A549 (cell line): ENCODE data around the gene LCN15. TPM values are rescaled to one million over a fixed set of nuclear protein-coding genes. Genes with fewer than 3 reads are reported as not detected.

Experiments
- ATAC-seq, 2 experiments: fragments of 200-7000 bp in 1 of 2; fragments of >200 bp in 1 of 2; cut with Nextera tagmentation in 1 of 2; cut with Tn5 transposase in 1 of 2; 3 replicates each; pipeline versions ENCODE4 v1.8.0 to v1.9.1; 2018 to 2020; ENCODE audit warnings: mild to moderate bottlenecking in 1 of 2, moderate library complexity in 1 of 2
- CTCF ChIA-PET: fragments of 300-600 bp; sonication (Branson Sonifier 250); formaldehyde crosslinking; extraction: SDS; loops from one replicate; lab custom pipeline; 2021; ENCODE audit warnings: antibody characterized with exemption, inconsistent platforms; lab: Yijun Ruan, JAX
- POLR2A ChIA-PET: fragments of 350-600 bp; formaldehyde crosslinking; extraction: SDS; loops from one replicate; lab custom pipeline; 2021; ENCODE audit warnings: antibody characterized with exemption, inconsistent platforms; lab: Yijun Ruan, JAX
- DNase-seq, 2 experiments: peaks; one replicate each; pipeline versions ENCODE4 v3.0.0 to v3.0.0-alpha.2; 2011 to 2016; ENCODE audit warnings: low read depth in 1 of 2, low spot score in 1 of 2
- FAIRE-seq: peaks from 2 replicates; lab custom pipeline; 2011; peaks lifted over from hg19 to GRCh38; lab: Jason Lieb, UNC
- H3K27ac ChIP-seq, 2 experiments: fragments of >200 bp; sonication (Bioruptor Twin); formaldehyde crosslinking; 3 replicates each; pipeline ENCODE4 v1.5.1; 2016 to 2017
- H3K4me1 ChIP-seq: fragments of >200 bp; sonication (Bioruptor Twin); formaldehyde crosslinking; 3 replicates; pipeline ENCODE4 v1.6.1; 2016
- H3K4me2 ChIP-seq: fragments of >200 bp; sonication (Bioruptor Twin); formaldehyde crosslinking; 3 replicates; pipeline ENCODE4 v1.6.1; 2016
- H3K4me3 ChIP-seq: fragments of >200 bp; sonication (Bioruptor Twin); formaldehyde crosslinking; 3 replicates; pipeline ENCODE4 v1.5.1; 2016
- H3K9me3 ChIP-seq: fragments of >200 bp; sonication (Bioruptor Twin); formaldehyde crosslinking; 3 replicates; pipeline ENCODE4 v1.6.1; 2016
- CHD4 ChIP-seq: fragments of 200-600 bp; sonication (generic); IDR thresholded peaks from 2 replicates; pipeline ENCODE4 v1.6.1; 2016; ENCODE audit warnings: antibody characterized with exemption, mild to moderate bottlenecking, borderline replicate concordance
- EHF ChIP-seq: fragments of 250-450 bp; sonication (Bioruptor Pico); IDR thresholded peaks from 2 replicates; pipeline ENCODE4 v1.5.0; 2020; ENCODE audit warnings: mild to moderate bottlenecking
- EP300 ChIP-seq, 2 experiments: fragments of >200 bp; sonication (Bioruptor Twin); formaldehyde crosslinking; IDR thresholded peaks; 2 replicates in 1 of 2; 3 replicates in 1 of 2; pipeline ENCODE4 v1.6.1; 2016 to 2017
- ESRRA ChIP-seq: fragments of 150-350 bp; IDR thresholded peaks from 2 replicates; pipeline ENCODE4 v1.6.1; 2014; ENCODE audit warnings: mild to moderate bottlenecking, low read length, borderline replicate concordance
- FOSL2 ChIP-seq, 2 experiments: fragments of 450-650 bp in 1 of 2; fragments of >200 bp in 1 of 2; sonication (Bioruptor Twin) in 1 of 2; formaldehyde crosslinking; IDR thresholded peaks; 2 replicates each; pipeline versions ENCODE4 v1.5.0 to v1.6.1; 2016 to 2020; ENCODE audit warnings: mild to moderate bottlenecking in 1 of 2, moderate library complexity in 1 of 2
- FOXS1 ChIP-seq: fragments of 250-450 bp; sonication (Bioruptor Pico); IDR thresholded peaks from 2 replicates; pipeline ENCODE4 v1.5.0; 2020; ENCODE audit warnings: mild to moderate bottlenecking, moderate library complexity
- HDAC2 ChIP-seq: fragments of 200-600 bp; sonication (generic); IDR thresholded peaks from 2 replicates; pipeline ENCODE4 v1.6.1; 2016
- HEYL ChIP-seq: fragments of 250-450 bp; sonication (Bioruptor Pico); IDR thresholded peaks from 2 replicates; pipeline ENCODE4 v1.8.0; 2021; ENCODE audit warnings: mild to moderate bottlenecking, moderate library complexity
- HOXB13 ChIP-seq: fragments of 250-450 bp; sonication (Bioruptor Pico); IDR thresholded peaks from 2 replicates; pipeline ENCODE4 v1.5.0; 2020; ENCODE audit warnings: low read depth, mild to moderate bottlenecking, moderate library complexity
- HOXB5 ChIP-seq: fragments of 250-450 bp; sonication (Bioruptor Pico); IDR thresholded peaks from 2 replicates; pipeline ENCODE4 v1.5.0; 2020; ENCODE audit warnings: mild to moderate bottlenecking, moderate library complexity
- JUN ChIP-seq, 2 experiments: fragments of >200 bp; sonication (Bioruptor Twin); formaldehyde crosslinking; IDR thresholded peaks; 2 replicates in 1 of 2; 3 replicates in 1 of 2; pipeline ENCODE4 v1.6.1; 2016 to 2017
- MYC ChIP-seq: IDR thresholded peaks from 2 replicates; pipeline ENCODE4 v1.6.1; 2012; ENCODE audit warnings: mild to moderate bottlenecking, inconsistent platforms, low read length, improper control_type of control experiment, borderline replicate concordance
- NFE2L2 ChIP-seq: fragments of 150-350 bp; conservative IDR thresholded peaks from 2 replicates; pipeline ENCODE4 v1.6.1; 2014; ENCODE audit warnings: low read length
- NR3C1 ChIP-seq: fragments of >200 bp; sonication (Bioruptor Twin); formaldehyde crosslinking; IDR thresholded peaks from 3 replicates; pipeline ENCODE4 v1.6.1; 2017
- PHF8 ChIP-seq: fragments of 200-600 bp; sonication (generic); IDR thresholded peaks from 2 replicates; pipeline ENCODE4 v1.6.1; 2016; ENCODE audit warnings: low read depth, mild to moderate bottlenecking, antibody characterized with exemption, moderate library complexity, borderline replicate concordance
- POLR2AphosphoS2 ChIP-seq: conservative IDR thresholded peaks from 2 replicates; pipeline ENCODE4 v1.6.1; 2012; ENCODE audit warnings: low read length, improper control_type of control experiment, inconsistent platforms
- RNF2 ChIP-seq: fragments of 200-600 bp; sonication (generic); IDR thresholded peaks from 2 replicates; pipeline ENCODE4 v1.6.1; 2016; ENCODE audit warnings: low read depth, mild to moderate bottlenecking, antibody characterized with exemption, moderate library complexity, borderline replicate concordance
- ZFP36 ChIP-seq: fragments of 450-650 bp; IDR thresholded peaks from 2 replicates; pipeline ENCODE4 v1.6.1; 2014; ENCODE audit warnings: borderline replicate concordance; ENCODE audit not compliant: partially characterized antibody
- ZSCAN20 ChIP-seq: fragments of 250-450 bp; sonication (Bioruptor Pico); IDR thresholded peaks from 2 replicates; pipeline ENCODE4 v1.8.0; 2022; ENCODE audit warnings: mild to moderate bottlenecking, moderate library complexity
- WGBS: methylation state at CpG from one replicate; pipeline ENCODE4 v1.1.6; 2017; ENCODE audit errors: missing lambda C conversion rate; 5-methylcytosine and 5-hydroxymethylcytosine counted together
- polyA plus RNA-seq, 4 experiments: library from polyadenylated mRNA; depleted of rRNA in 3 of 4; stranded (reverse); fragments of >200 nt; fragmentation: RNase III in 1 of 4; extraction: RNeasy Plus Mini Kit Qiagen cat#74134 plus additional on column Dnase treatment in 1 of 4; gene quantifications; 2 replicates in 3 of 4; 3 replicates in 1 of 4; pipeline ENCODE4 v1.2.3, GENCODE V29; 2011 to 2017
- TF ChIP-seq, protein P1 (sequence below): IDR thresholded peaks from 2 replicates; pipeline ENCODE4 v1.6.1; 2012
- TF ChIP-seq, protein P2 (sequence below): fragments of >200 bp; sonication (Bioruptor Twin); formaldehyde crosslinking; IDR thresholded peaks from 3 replicates; pipeline ENCODE4 v1.5.1; 2016
- TF ChIP-seq, protein P3 (sequence below): IDR thresholded peaks from 2 replicates; pipeline ENCODE4 v1.6.1; 2012
- TF ChIP-seq, protein P4 (sequence below): fragments of 200-600 bp; sonication (generic); IDR thresholded peaks from 2 replicates; pipeline ENCODE4 v1.6.1; 2016; ENCODE audit warnings: antibody characterized with exemption, mild to moderate bottlenecking, moderate library complexity
- TF ChIP-seq, protein P5 (sequence below): IDR thresholded peaks from 2 replicates; pipeline ENCODE4 v1.6.1; 2012; ENCODE audit warnings: low read depth, borderline replicate concordance

The LCN15 gene
- polyA plus RNA-seq, 2 of the 4 experiments (the other 2 are of a cell fraction), result 0.09 to 0.10 TPM

DNA sequence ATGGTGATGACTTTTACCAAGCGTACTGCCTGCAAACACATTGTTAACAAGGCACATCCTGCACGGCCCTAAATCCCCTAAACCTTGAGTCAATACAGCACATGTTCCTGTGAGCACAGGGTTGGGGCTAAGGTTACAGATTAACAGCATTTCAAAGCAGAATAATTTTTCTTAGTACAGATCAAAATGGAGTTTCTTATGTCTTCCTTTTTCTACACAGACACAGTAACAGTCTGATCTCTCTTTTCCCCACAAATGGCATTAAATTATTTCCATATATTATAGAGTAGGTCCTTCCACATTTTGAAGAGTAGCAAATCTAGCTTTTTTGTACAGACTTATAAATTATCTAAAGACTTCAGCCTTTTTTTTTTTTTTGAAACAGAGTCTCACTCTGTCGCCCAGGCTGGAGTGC lies 25.2 kb upstream of the LCN15 start:
- DNase-seq (peak in 1 of 2 experiments; percentile 41), ATAC-seq (no peak), FAIRE-seq (no peak)
- no peak overlapping the region for H3K4me3 ChIP-seq
- peak overlapping the region; percentile 75 to 83 for H3K27ac ChIP-seq
- CTCF ChIA-PET, result interaction anchor here (3.6 to 26.2 kb wide), 5 partner anchors 8 to 245 kb away, joined by 13 to 625 read pairs (median 33); partner anchors contain the start of genes FUT7, LCN15, LCN8 and RABL6
- H3K9me3 ChIP-seq, result no peaks in the 10 kb centered on the region
- TF ChIP-seq HOXB5 (CRISPR knock-in tag) (0 out of 2 replicates have a peak, but pooled peaks have one; percentile 44), FOSL2 (IDR thresholded peaks at IDR 0.05) (no peak), FOSL2 (CRISPR knock-in tag; IDR thresholded peaks at IDR 0.05) (no peak), MYC (no peak), PHF8 (no peak), FOXS1 (CRISPR knock-in tag) (no peak), POLR2AphosphoS2 (no peak), NFE2L2 (no peak), EP300 (IDR thresholded peaks at IDR 0.05) (no peak), ESRRA (no peak), CHD4 (no peak), HDAC2 (no peak), ZFP36 (no peak), HEYL (CRISPR knock-in tag) (no peak), RNF2 (no peak), JUN (IDR thresholded peaks at IDR 0.05) (no peak), EHF (CRISPR knock-in tag) (peak; percentile 61; the same call in 1 of the 2 replicates), HOXB13 (CRISPR knock-in tag) (peak; percentile 20; the same call in 1 of the 2 replicates), ZSCAN20 (peak; percentile 49; the same call in 1 of the 2 replicates), NR3C1 (no peak)
- TF ChIP-seq, protein P1, sequence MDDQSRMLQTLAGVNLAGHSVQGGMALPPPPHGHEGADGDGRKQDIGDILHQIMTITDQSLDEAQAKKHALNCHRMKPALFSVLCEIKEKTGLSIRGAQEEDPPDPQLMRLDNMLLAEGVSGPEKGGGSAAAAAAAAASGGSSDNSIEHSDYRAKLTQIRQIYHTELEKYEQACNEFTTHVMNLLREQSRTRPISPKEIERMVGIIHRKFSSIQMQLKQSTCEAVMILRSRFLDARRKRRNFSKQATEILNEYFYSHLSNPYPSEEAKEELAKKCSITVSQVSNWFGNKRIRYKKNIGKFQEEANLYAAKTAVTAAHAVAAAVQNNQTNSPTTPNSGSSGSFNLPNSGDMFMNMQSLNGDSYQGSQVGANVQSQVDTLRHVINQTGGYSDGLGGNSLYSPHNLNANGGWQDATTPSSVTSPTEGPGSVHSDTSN, result no peak
- TF ChIP-seq, protein P2, sequence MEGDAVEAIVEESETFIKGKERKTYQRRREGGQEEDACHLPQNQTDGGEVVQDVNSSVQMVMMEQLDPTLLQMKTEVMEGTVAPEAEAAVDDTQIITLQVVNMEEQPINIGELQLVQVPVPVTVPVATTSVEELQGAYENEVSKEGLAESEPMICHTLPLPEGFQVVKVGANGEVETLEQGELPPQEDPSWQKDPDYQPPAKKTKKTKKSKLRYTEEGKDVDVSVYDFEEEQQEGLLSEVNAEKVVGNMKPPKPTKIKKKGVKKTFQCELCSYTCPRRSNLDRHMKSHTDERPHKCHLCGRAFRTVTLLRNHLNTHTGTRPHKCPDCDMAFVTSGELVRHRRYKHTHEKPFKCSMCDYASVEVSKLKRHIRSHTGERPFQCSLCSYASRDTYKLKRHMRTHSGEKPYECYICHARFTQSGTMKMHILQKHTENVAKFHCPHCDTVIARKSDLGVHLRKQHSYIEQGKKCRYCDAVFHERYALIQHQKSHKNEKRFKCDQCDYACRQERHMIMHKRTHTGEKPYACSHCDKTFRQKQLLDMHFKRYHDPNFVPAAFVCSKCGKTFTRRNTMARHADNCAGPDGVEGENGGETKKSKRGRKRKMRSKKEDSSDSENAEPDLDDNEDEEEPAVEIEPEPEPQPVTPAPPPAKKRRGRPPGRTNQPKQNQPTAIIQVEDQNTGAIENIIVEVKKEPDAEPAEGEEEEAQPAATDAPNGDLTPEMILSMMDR, result no peak
- TF ChIP-seq, protein P3, sequence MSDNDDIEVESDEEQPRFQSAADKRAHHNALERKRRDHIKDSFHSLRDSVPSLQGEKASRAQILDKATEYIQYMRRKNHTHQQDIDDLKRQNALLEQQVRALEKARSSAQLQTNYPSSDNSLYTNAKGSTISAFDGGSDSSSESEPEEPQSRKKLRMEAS, result peak; percentile 13; the same call in 1 of the 2 replicates
- TF ChIP-seq, protein P4, sequence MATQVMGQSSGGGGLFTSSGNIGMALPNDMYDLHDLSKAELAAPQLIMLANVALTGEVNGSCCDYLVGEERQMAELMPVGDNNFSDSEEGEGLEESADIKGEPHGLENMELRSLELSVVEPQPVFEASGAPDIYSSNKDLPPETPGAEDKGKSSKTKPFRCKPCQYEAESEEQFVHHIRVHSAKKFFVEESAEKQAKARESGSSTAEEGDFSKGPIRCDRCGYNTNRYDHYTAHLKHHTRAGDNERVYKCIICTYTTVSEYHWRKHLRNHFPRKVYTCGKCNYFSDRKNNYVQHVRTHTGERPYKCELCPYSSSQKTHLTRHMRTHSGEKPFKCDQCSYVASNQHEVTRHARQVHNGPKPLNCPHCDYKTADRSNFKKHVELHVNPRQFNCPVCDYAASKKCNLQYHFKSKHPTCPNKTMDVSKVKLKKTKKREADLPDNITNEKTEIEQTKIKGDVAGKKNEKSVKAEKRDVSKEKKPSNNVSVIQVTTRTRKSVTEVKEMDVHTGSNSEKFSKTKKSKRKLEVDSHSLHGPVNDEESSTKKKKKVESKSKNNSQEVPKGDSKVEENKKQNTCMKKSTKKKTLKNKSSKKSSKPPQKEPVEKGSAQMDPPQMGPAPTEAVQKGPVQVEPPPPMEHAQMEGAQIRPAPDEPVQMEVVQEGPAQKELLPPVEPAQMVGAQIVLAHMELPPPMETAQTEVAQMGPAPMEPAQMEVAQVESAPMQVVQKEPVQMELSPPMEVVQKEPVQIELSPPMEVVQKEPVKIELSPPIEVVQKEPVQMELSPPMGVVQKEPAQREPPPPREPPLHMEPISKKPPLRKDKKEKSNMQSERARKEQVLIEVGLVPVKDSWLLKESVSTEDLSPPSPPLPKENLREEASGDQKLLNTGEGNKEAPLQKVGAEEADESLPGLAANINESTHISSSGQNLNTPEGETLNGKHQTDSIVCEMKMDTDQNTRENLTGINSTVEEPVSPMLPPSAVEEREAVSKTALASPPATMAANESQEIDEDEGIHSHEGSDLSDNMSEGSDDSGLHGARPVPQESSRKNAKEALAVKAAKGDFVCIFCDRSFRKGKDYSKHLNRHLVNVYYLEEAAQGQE, result no peak
- TF ChIP-seq, protein P5, sequence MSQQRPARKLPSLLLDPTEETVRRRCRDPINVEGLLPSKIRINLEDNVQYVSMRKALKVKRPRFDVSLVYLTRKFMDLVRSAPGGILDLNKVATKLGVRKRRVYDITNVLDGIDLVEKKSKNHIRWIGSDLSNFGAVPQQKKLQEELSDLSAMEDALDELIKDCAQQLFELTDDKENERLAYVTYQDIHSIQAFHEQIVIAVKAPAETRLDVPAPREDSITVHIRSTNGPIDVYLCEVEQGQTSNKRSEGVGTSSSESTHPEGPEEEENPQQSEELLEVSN, result no peak
- WGBS, result 32% methylated on average over 3 of the region's 3 CpGs
- peak overlapping the region; percentile 88 for H3K4me2 ChIP-seq
- peaks cover 45% of the 10 kb centered on the region for H3K4me1 ChIP-seq
- POLR2A ChIA-PET, result no interaction called here
